Measurements from ENCODE around the gene MR1.

- TF ChIP-seq CTCF (conservative IDR thresholded peaks at IDR 0.05; ENCODE audit: low read length) (no peak), EZH2phosphoT487 (IDR thresholded peaks at IDR 0.05; ENCODE audit: borderline replicate concordance) (no peak)
Measured at GRCh38 chr1:181095763-181096184, 62.0 kb downstream of the MR1 start.
